HepG2 (cell line): ENCODE measurements around the gene IGSF8. TPM values are rescaled to one million over a fixed set of nuclear protein-coding genes. Genes with fewer than 3 reads are reported as not detected.

ENCODE experiments used
- ATAC-seq: fragments of 200-7000 bp; cut with Tn5 transposase; 3 replicates; pipeline ENCODE4 v1.9.1; 2020; ENCODE audit warnings: mild to moderate bottlenecking, moderate library complexity
- BruUV-seq: library from RNA; stranded (reverse); fragments of 400-500 nt; replicated peaks from 2 replicates; lab custom pipeline; 2021; lab: Mats Ljungman, UMichigan
- CTCF ChIA-PET: fragments of 300-600 bp; formaldehyde crosslinking; extraction: SDS; loops from one replicate; lab custom pipeline; 2021; ENCODE audit warnings: low total read pairs, inconsistent platforms, low intra/inter-chr PET ratio; lab: Yijun Ruan, JAX
- POLR2A ChIA-PET: fragments of 350-600 bp; sonication (Branson Sonifier 250); formaldehyde crosslinking; loops from one replicate; lab custom pipeline; 2020; ENCODE audit warnings: antibody characterized with exemption, inconsistent platforms; lab: Yijun Ruan, JAX
- DNase-seq: peaks from one replicate; pipeline ENCODE4 v3.0.0-alpha.2; 2015; ENCODE audit warnings: low spot score
- FAIRE-seq: peaks from 3 replicates; lab custom pipeline; 2011; peaks lifted over from hg19 to GRCh38; lab: Jason Lieb, UNC
- H2AFZ ChIP-seq: one replicate; pipeline ENCODE4 v1.6.1; 2011; ENCODE audit warnings: low read length, inconsistent platforms
- H3K27ac ChIP-seq: fragments of 300-600 bp; 3 replicates; pipeline ENCODE4 v1.8.0; 2011; ENCODE audit warnings: mixed run types, mild to moderate bottlenecking, mixed read lengths, low read length, inconsistent platforms; ENCODE audit not compliant: insufficient read depth; ENCODE audit errors: extremely low read length
- H3K27me3 ChIP-seq, 2 experiments: fragments of 200-600 bp in 1 of 2; 2 replicates in 1 of 2; 3 replicates in 1 of 2; pipeline versions ENCODE4 v1.6.0 to v1.8.0; 2011; ENCODE audit warnings: low read length in 2 of 2, mild to moderate bottlenecking in 2 of 2, moderate library complexity in 2 of 2, inconsistent platforms in 1 of 2; ENCODE audit not compliant: insufficient read depth in 2 of 2, control insufficient read depth in 1 of 2
- H3K36me3 ChIP-seq, 2 experiments: fragments of 200-600 bp in 1 of 2; replicated peaks in 1 of 2; 2 replicates in 1 of 2; 3 replicates in 1 of 2; pipeline versions ENCODE4 v1.5.1 to v1.8.0; 2011; ENCODE audit warnings: low read length in 2 of 2, inconsistent platforms in 1 of 2; ENCODE audit not compliant: insufficient read depth in 2 of 2, control insufficient read depth in 1 of 2
- H3K4me1 ChIP-seq: 2 replicates; pipeline ENCODE4 v1.5.1; 2012; ENCODE audit warnings: low read length, inconsistent platforms; ENCODE audit not compliant: insufficient read depth
- H3K4me2 ChIP-seq: 2 replicates; pipeline ENCODE4 v1.6.0; 2011; ENCODE audit warnings: low read depth, low read length, inconsistent platforms
- H3K4me3 ChIP-seq, 3 experiments: fragments of 200-600 bp in 1 of 3; sonication (generic), shearing (Covaris generic) in 1 of 3; replicated peaks in 1 of 3; 2 replicates each; pipeline ENCODE4 v1.5.1; 2011 to 2016; ENCODE audit warnings: low read length in 3 of 3, inconsistent platforms in 2 of 3, low read depth in 2 of 3, mild to moderate bottlenecking in 2 of 3, control low read depth in 1 of 3, mixed read lengths in 1 of 3; ENCODE audit not compliant: insufficient read depth in 1 of 3
- H3K79me2 ChIP-seq: one replicate; pipeline ENCODE4 v1.6.1; 2011; ENCODE audit warnings: low read length, inconsistent platforms; ENCODE audit not compliant: insufficient read depth
- H3K9ac ChIP-seq: 2 replicates; pipeline ENCODE4 v1.6.0; 2011; ENCODE audit warnings: mild to moderate bottlenecking, low read depth, low read length, inconsistent platforms; ENCODE audit not compliant: insufficient read depth
- H3K9me3 ChIP-seq: 2 replicates; pipeline ENCODE4 v1.5.1; 2012; ENCODE audit warnings: mild to moderate bottlenecking, low read length
- H4K20me1 ChIP-seq: 2 replicates; pipeline ENCODE4 v1.6.0; 2011; ENCODE audit warnings: inconsistent platforms, mild to moderate bottlenecking, low read length, moderate library complexity; ENCODE audit not compliant: insufficient read depth
- AHR ChIP-seq: IDR thresholded peaks from 2 replicates; pipeline ENCODE4 v1.6.1; 2018; ENCODE audit warnings: missing genetic modification reagents, missing compliant biosample characterization
- CTCF ChIP-seq: sonication (generic); formaldehyde crosslinking; IDR thresholded peaks from 2 replicates; pipeline ENCODE4 v1.5.0; 2020; ENCODE audit warnings: mild to moderate bottlenecking, missing genetic modification reagents, moderate library complexity
- IRF9 ChIP-seq: sonication (generic); formaldehyde crosslinking; IDR thresholded peaks from 2 replicates; pipeline ENCODE4 v1.8.0; 2022; ENCODE audit warnings: missing genetic modification reagents, mild to moderate bottlenecking, borderline replicate concordance
- STAG1 ChIP-seq: sonication (generic); formaldehyde crosslinking; IDR thresholded peaks from 2 replicates; pipeline ENCODE4 v1.4.0; 2020; ENCODE audit warnings: missing genetic modification reagents
- ZNF432 ChIP-seq: sonication (generic); formaldehyde crosslinking; IDR thresholded peaks from 2 replicates; pipeline ENCODE4 v1.5.0; 2020; ENCODE audit warnings: missing genetic modification reagents, mild to moderate bottlenecking, borderline replicate concordance
- ZNF674 ChIP-seq: sonication (generic); formaldehyde crosslinking; IDR thresholded peaks from 2 replicates; pipeline ENCODE4 v1.5.0; 2020; ENCODE audit warnings: low read depth, mild to moderate bottlenecking, missing genetic modification reagents
- ZNF782 ChIP-seq: sonication (generic); formaldehyde crosslinking; IDR thresholded peaks from 2 replicates; pipeline ENCODE4 v1.4.0; 2020; ENCODE audit warnings: missing genetic modification reagents, mild to moderate bottlenecking, borderline replicate concordance
- WGBS: methylation state at CpG from one replicate; pipeline ENCODE4 v1.1.6; 2017; ENCODE audit warnings: low lambda C conversion rate; 5-methylcytosine and 5-hydroxymethylcytosine counted together
- in situ Hi-C: cut with HindIII; loops from 2 replicates; pipeline ENCODE4 v1.10.0; 2017; ENCODE audit warnings: low pct_unique_long_range_greater_than_20kb; ENCODE audit not compliant: extremely low pct_ligation_motif_present
- intact Hi-C: fragments of 100-400 bp; cut with micrococcal nuclease; formaldehyde crosslinking; loops from one replicate; pipeline ENCODE4 v1.10.0; 2022; ENCODE audit not compliant: unreplicated experiment
- polyA plus RNA-seq, 8 experiments: library from polyadenylated mRNA; depleted of rRNA in 3 of 8; stranded (reverse) in 7 of 8; unstranded in 1 of 8; fragments of >200 nt; fragmentation: Illumina TruSeq in 4 of 8; extraction: Trizol in 4 of 8; gene quantifications; 2 replicates each; pipeline versions ENCODE4 v1.2.1 to v1.2.3, GENCODE V29; 2011 to 2016; ENCODE audit warnings: low read depth in 4 of 8, missing spikeins in 1 of 8, mixed read lengths in 1 of 8; ENCODE audit not compliant: insufficient read depth in 1 of 8
- total RNA-seq, 5 experiments: library from RNA; depleted of rRNA; stranded (reverse); fragments of >200 nt; fragmentation: Illumina TruSeq; extraction: Trizol; gene quantifications; 2 replicates each; pipeline ENCODE4 v1.2.3, GENCODE V29; 2016; ENCODE audit warnings: low read depth in 1 of 5

The IGSF8 gene
- total and polyA plus RNA-seq, 2 of the 13 experiments (the other 11 are each of a cell fraction or from before 2014, with no cell fraction given) = 24.0 to 41.0 TPM

- Histone ChIP-seq H3K4me2 (no peak overlapping the region), H3K36me3 (no peaks in the 10 kb centered on the region; a peak in 1 of 5 replicates), H3K9me3 (no peaks in the 10 kb centered on the region), H3K4me1 (peaks cover 81% of the 10 kb centered on the region)
- ChIA-PET POLR2A (interaction anchor here (1.0 to 1.1 kb wide), 2 partner anchors 9 to 13 kb away, joined by 3 read pairs; no protein-coding TSS in a partner anchor), CTCF (no interaction called here)
- FAIRE-seq = no peak
- DNase-seq = no peak
- intact Hi-C loops = no loop called here
- 55% methylated on average over 2 of the region's 2 CpGs for WGBS
- TF ChIP-seq AHR (no peak), STAG1 (CRISPR knock-in tag) (peak; percentile 27; the same call in 1 of the 2 replicates), ZNF782 (CRISPR knock-in tag) (no peak), CTCF (CRISPR knock-in tag) (peak; percentile 40)
- TF ChIP-seq, all 625 proteins: peak for 2
- ATAC-seq = no peak
- no peak overlapping the region for H3K4me3 ChIP-seq
- H3K79me2 ChIP-seq = no peaks in the 10 kb centered on the region
- H3K9ac ChIP-seq = no peak overlapping the region
- H3K27me3 ChIP-seq = no peaks in the 10 kb centered on the region
- no peaks in the 10 kb centered on the region for H4K20me1 ChIP-seq
- in situ Hi-C loops = no loop called here
- no peak overlapping the region for H2AFZ ChIP-seq
- no peak overlapping the region for H3K27ac ChIP-seq
- BruUV-seq = no TSS peak
These were observed 40.3 kb downstream of the IGSF8 start for GRCh38 chr1:160058087-160058486.

- DNase-seq = peak; percentile 50
These were observed 41.7 kb downstream of the IGSF8 start for GRCh38 chr1:160056648-160057169.

More at GRCh38 chr1:160056648-160057169, 41.7 kb downstream of the IGSF8 start:
- CTCF ChIA-PET = no interaction called here
- Histone ChIP-seq H3K27ac (no peak overlapping the region), H3K4me1 (peaks cover 81% of the 10 kb centered on the region), H3K4me3 (no peak overlapping the region), H4K20me1 (no peaks in the 10 kb centered on the region), H3K79me2 (no peaks in the 10 kb centered on the region), H3K9me3 (no peaks in the 10 kb centered on the region)
- intact Hi-C loops (no loop called here), in situ Hi-C loops (no loop called here)
- FAIRE-seq (no peak), ATAC-seq (no peak)
- POLR2A ChIA-PET = no interaction called here
- BruUV-seq = no TSS peak
- WGBS = 90% methylated on average over 1 of the region's 1 CpG
- no peak for TF ChIP-seq IRF9 (CRISPR knock-in tag)
- TF ChIP-seq ZNF674 (CRISPR knock-in tag) = no peak
- TF ChIP-seq ZNF432 (CRISPR knock-in tag) = no peak
- TF ChIP-seq, all 625 proteins: peak for 0
- no peak overlapping the region for H3K9ac ChIP-seq
- no peak overlapping the region for H2AFZ ChIP-seq
- H3K27me3 ChIP-seq = no peaks in the 10 kb centered on the region
- H3K36me3 ChIP-seq = no peaks in the 10 kb centered on the region; a peak in 1 of 5 replicates
- H3K4me2 ChIP-seq = no peak overlapping the region
